GM10248 (cell line): ENCODE results near the gene ZGRF1.
"Not testable (repeated sequence)": the region's sequence is repeated elsewhere in the genome, so short reads cannot be mapped to it uniquely, and the experiment has no call there.

Source experiments
- CTCF ChIA-PET: fragments of 300-600 bp; sonication (Branson Sonifier 250); formaldehyde crosslinking; extraction: SDS; loops from one replicate; lab custom pipeline; 2021; ENCODE audit warnings: antibody characterized with exemption; lab: Yijun Ruan, JAX
- POLR2A ChIA-PET: fragments of 350-650 bp; sonication (Branson Sonifier 250); formaldehyde crosslinking; extraction: SDS; loops from one replicate; lab custom pipeline; 2020; ENCODE audit warnings: antibody characterized with exemption; lab: Yijun Ruan, JAX
- DNase-seq: peaks from one replicate; pipeline ENCODE4 v3.0.0; 2012; ENCODE audit errors: extremely low spot score
- TF ChIP-seq, protein P1 (sequence below): IDR thresholded peaks from 2 replicates; pipeline ENCODE4 v1.5.1; 2012; ENCODE audit warnings: mild to moderate bottlenecking, low read depth; ENCODE audit errors: extremely low read depth, missing control alignments, control extremely low read depth

The ZGRF1 gene

DNA sequence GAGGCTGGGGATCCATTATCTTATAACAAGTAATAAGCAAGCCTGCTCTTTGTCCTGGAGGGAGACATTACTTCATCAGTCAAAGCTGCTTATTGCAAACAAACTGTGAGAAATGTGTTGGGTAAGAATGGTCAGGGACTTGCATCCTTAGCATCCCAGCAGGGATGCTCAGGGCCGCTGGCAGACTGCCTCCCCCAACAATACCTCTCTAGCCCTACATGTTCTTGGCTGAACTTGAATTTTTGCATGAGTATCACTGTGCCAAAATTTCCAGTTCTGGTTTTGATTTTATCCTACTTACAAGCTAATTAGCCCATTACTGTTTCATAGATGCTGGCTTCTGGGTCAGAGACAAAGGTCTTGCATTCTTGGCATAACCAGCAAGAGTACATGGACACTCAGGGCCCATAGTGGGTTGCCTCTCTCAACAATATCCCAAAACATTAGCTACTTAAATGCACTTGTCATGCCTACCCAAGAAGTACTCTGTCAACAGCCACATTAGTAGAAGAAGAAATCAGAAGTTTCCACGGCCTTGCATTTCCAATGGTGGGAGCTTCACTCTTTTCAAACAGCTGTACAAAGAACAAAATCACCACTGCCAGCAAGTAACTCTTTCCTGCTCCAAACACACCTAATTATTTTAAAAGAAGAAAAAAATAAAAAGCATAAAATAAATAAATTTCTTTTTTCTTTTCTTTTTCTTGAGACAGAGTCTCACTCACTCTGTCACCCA, 78.9 kb downstream of the ZGRF1 start:
- ChIA-PET POLR2A (no interaction called here), CTCF (interaction anchor here (1.1 to 1.7 kb wide), 3 partner anchors 11 to 47 kb away, joined by 3 to 6 read pairs (median 4); no protein-coding TSS in a partner anchor)
- DNase-seq, result no peak
- TF ChIP-seq, protein P1, sequence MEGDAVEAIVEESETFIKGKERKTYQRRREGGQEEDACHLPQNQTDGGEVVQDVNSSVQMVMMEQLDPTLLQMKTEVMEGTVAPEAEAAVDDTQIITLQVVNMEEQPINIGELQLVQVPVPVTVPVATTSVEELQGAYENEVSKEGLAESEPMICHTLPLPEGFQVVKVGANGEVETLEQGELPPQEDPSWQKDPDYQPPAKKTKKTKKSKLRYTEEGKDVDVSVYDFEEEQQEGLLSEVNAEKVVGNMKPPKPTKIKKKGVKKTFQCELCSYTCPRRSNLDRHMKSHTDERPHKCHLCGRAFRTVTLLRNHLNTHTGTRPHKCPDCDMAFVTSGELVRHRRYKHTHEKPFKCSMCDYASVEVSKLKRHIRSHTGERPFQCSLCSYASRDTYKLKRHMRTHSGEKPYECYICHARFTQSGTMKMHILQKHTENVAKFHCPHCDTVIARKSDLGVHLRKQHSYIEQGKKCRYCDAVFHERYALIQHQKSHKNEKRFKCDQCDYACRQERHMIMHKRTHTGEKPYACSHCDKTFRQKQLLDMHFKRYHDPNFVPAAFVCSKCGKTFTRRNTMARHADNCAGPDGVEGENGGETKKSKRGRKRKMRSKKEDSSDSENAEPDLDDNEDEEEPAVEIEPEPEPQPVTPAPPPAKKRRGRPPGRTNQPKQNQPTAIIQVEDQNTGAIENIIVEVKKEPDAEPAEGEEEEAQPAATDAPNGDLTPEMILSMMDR, result no peak

DNA sequence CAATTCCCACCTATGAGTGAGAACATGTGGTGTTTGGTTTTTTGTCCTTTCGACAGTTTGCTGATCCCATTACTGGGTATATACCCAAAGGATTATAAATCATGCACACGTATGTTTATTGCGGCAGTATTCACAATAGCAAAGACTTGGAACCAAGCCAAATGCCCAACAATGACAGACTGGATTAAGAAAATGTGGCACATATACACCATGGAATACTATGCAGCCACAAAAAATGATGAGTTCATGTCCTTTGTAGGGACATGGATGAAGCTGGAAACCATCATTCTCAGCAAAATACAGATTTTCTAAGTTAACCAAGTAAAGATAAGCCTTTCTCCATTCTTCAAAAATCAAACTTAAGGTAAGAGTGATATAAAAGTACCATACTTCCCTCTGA, 82.4 kb downstream of the ZGRF1 start:
- POLR2A ChIA-PET, DNase-seq: not testable (repeated sequence)
- CTCF ChIA-PET, result interaction anchor here (1.1 to 1.7 kb wide), 2 partner anchors 10 to 21 kb away, joined by 4 read pairs; no protein-coding TSS in a partner anchor

DNA sequence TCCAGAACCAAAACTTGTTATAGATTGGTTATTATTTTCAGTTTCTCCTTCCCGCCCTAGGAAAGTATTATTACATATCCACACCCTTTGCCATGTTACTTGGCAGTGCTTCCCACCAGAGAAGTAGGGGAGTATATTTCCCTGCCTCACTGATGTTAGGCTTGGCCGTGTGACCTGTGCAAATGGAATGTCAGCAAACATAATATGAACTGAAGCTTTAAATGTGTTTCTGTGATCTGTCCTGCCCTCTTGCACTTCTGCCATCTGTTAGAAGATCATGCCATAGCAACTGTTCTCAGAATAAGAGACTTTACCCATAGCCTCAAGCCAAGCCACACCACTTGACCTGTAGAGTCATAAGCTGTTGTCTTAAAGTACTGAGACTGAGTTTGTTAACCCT, 84.0 kb downstream of the ZGRF1 start:
- ChIA-PET CTCF (interaction anchor here (0.7 to 1.7 kb wide), 4 partner anchors 11 to 29 kb away, joined by 3 to 4 read pairs (median 3); no protein-coding TSS in a partner anchor), POLR2A (no interaction called here)
- no peak for DNase-seq
- TF ChIP-seq, protein P1, result no peak

DNA sequence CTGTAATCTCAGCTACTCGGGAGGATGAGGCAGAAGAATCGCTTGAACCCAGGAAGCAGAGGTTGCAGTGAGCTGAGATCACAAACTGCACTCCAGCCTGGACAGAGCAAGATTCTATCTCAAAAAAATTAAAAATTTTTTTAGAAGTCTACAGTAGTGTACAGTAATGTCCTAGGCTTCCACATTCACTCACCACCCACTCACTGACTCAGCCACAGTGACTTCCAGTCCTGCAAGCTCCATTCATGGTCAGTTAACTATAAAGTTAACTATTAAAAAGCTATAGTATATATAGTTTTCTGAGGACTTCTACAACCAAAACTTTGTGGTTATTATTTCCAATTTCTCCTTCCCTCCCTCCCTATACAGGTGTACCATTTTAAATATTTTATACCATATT, 86.0 kb downstream of the ZGRF1 start:
- CTCF ChIA-PET, result interaction anchor here (0.8 to 1.6 kb wide), 4 partner anchors 8 to 31 kb away, joined by 3 to 7 read pairs (median 4); no protein-coding TSS in a partner anchor
- POLR2A ChIA-PET, result no interaction called here
- TF ChIP-seq, protein P1, result no peak
- no peak for DNase-seq

DNA sequence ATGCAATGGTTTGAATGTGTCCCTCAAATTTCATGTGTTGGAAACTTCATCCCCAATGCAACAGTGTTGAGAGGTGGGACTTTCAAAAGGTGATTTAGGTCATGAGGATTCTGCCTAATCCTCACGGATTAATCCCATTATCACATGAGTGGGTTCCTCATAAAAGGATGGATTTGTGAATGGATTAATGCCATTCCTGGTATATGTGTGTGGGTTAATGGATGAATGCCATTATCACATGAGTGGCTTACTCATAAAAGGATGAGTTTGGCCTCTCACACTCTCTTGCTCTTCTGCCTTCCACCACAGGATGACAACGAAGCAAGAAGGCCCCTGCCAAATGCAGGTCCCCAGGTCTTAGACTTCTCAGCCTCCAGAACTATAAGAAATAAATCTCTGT, 90.2 kb downstream of the ZGRF1 start:
- no peak for DNase-seq
- POLR2A ChIA-PET, result no interaction called here
- CTCF ChIA-PET, result no interaction called here
- TF ChIP-seq, protein P1, result no peak

DNA sequence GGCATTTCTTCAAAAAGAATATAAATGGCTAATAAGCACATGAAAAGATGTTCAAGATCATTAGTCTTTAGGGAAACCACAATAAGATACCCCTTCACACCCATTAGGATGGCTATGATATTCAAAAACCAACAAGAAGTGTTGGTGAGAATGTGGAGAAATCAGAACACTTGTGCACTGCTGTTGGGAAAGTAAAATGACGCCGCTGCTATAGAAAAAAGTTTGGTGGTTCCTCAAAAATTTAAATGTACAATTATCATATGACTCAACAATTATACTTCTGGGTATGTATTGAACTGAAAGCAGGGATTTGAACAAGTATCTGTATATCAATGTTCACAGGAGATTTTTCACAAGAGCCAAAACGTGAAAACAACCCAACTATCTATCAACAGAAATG, 91.4 kb downstream of the ZGRF1 start:
- DNase-seq, result no peak
- TF ChIP-seq, protein P1, result no peak
- ChIA-PET CTCF (no interaction called here), POLR2A (no interaction called here)

DNA sequence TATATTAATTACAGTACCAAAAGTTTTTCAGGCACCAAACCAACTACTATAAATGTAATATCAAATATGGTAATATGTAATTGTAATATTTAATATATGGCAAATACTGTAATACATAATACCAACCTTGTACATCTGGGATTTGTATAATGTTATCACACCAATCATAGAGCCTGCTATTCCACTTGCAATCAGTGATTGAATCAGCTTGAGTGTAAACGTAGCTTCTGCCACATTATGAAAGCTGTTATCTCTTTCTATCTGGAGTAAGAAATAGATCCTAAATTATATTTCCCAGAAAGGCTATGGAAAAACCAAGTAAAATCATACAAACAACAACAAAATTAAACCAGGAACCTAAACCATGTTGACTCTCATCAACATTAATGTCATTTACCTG, 96.0 kb downstream of the ZGRF1 start:
- CTCF ChIA-PET, result interaction anchor here (1.7 kb wide), 1 partner anchor 17 kb away, joined by 3 read pairs; no protein-coding TSS in a partner anchor
- DNase-seq, result no peak
- POLR2A ChIA-PET, result no interaction called here
- TF ChIP-seq, protein P1, result no peak
